Astrocyte (in vitro differentiated cells and primary cell): ENCODE results near the gene TIGD1.

ENCODE experiments used
- CTCF ChIP-seq: IDR thresholded peaks from 2 replicates; pipeline ENCODE4 v1.5.1; 2011; ENCODE audit warnings: low read depth, mild to moderate bottlenecking, inconsistent platforms, low read length, moderate library complexity; ENCODE audit not compliant: insufficient read depth
- EZH2 ChIP-seq: IDR thresholded peaks from 2 replicates; pipeline ENCODE4 v1.6.1; 2012; ENCODE audit warnings: mild to moderate bottlenecking, low read length, inconsistent platforms; ENCODE audit not compliant: insufficient read depth

- TF ChIP-seq CTCF (no peak), EZH2 (no peak)
These were observed 23.9 kb downstream of the TIGD1 start for GRCh38 chr2:232526372-232526941.
